ENCODE measurements around the gene ZNF750. TPM values are rescaled to one million over a fixed set of nuclear protein-coding genes. Genes with fewer than 3 reads are reported as not detected.
A peak's percentile ranks its signal among the peaks of the same experiment; 100 is the strongest.

The ZNF750 gene
- total RNA-seq, 3 donors from 2014 or later, result not detected

GRCh38 chr17:82863941-82864712, 24.3 kb upstream of the ZNF750 start:
- ATAC-seq, result peak; percentile 74
- Histone ChIP-seq H3K36me3 (ENCODE audit: low read depth) (no peaks in the 10 kb centered on the region), H3K4me3 (no peak overlapping the region), H3K4me1 (ENCODE audit: low read depth) (peaks cover 12% of the 10 kb centered on the region), H3K9me3 (no peaks in the 10 kb centered on the region)
- TF ChIP-seq CTCF (IDR thresholded peaks at IDR 0.05), result no peak
- DNase-seq, result peak in 2 of 3 donors; percentile 59 to 82
- intact Hi-C loops (cut with DNase I, micrococcal nuclease), result no loop called here

- ATAC-seq (no peak), DNase-seq (no peak)
- no peaks in the 10 kb centered on the region for H3K9me3 ChIP-seq
- no peak overlapping the region for H3K4me3 ChIP-seq
- no peaks in the 10 kb centered on the region for H3K36me3 ChIP-seq (ENCODE audit: low read depth)
- H3K4me1 ChIP-seq (ENCODE audit: low read depth), result peaks cover 12% of the 10 kb centered on the region
- no peak for TF ChIP-seq CTCF (IDR thresholded peaks at IDR 0.05)
- intact Hi-C loops (cut with DNase I, micrococcal nuclease), result no loop called here
Observed at GRCh38 chr17:82863383-82863940, 23.6 kb upstream of the ZNF750 start.

GRCh38 chr17:82862737-82863382, 23.0 kb upstream of the ZNF750 start:
- no peaks in the 10 kb centered on the region for H3K36me3 ChIP-seq (ENCODE audit: low read depth)
- H3K9me3 ChIP-seq, result no peaks in the 10 kb centered on the region
- H3K4me1 ChIP-seq (ENCODE audit: low read depth), result peaks cover 12% of the 10 kb centered on the region
- no peak overlapping the region for H3K4me3 ChIP-seq
- no peak for ATAC-seq
- intact Hi-C loops (cut with DNase I, micrococcal nuclease), result no loop called here
- peak in 2 of 3 donors; percentile 20 to 58 for DNase-seq
- no peak for TF ChIP-seq CTCF (IDR thresholded peaks at IDR 0.05)

GRCh38 chr17:82862191-82862590, 22.4 kb upstream of the ZNF750 start:
- intact Hi-C loops (cut with DNase I, micrococcal nuclease), result no loop called here
- DNase-seq, result no peak
- no peak for ATAC-seq
- Histone ChIP-seq H3K4me3 (no peak overlapping the region), H3K36me3 (ENCODE audit: low read depth) (no peaks in the 10 kb centered on the region), H3K9me3 (no peaks in the 10 kb centered on the region), H3K4me1 (ENCODE audit: low read depth) (peaks cover 12% of the 10 kb centered on the region)
- TF ChIP-seq CTCF (IDR thresholded peaks at IDR 0.05), result no peak

- no peak for DNase-seq
- no peak for TF ChIP-seq CTCF (IDR thresholded peaks at IDR 0.05)
- no peak overlapping the region for H3K4me3 ChIP-seq
- H3K36me3 ChIP-seq (ENCODE audit: low read depth), result no peaks in the 10 kb centered on the region
- peaks cover 8% of the 10 kb centered on the region for H3K4me1 ChIP-seq (ENCODE audit: low read depth)
- ATAC-seq, result no peak
- no peaks in the 10 kb centered on the region for H3K9me3 ChIP-seq
- intact Hi-C loops (cut with DNase I, micrococcal nuclease), result no loop called here
Observed at GRCh38 chr17:82861393-82861775, 21.6 kb upstream of the ZNF750 start.

Data from mucosa of descending colon (tissue), 3 donors.